Measurements from ENCODE around the gene AGL.
"Not testable (repeated sequence)": the region's sequence is repeated elsewhere in the genome, so short reads cannot be mapped to it uniquely, and the experiment has no call there.

AGL gene

GRCh38 chr1:99943223-99943794 is 93.1 kb downstream of the AGL start:
- DNase-seq (ENCODE audit: low read depth), result no peak

GRCh38 chr1:99944192-99944591 is 94.0 kb downstream of the AGL start:
- no peak for DNase-seq (ENCODE audit: low read depth)

GRCh38 chr1:99945174-99945573 is 95.0 kb downstream of the AGL start:
- DNase-seq (ENCODE audit: low read depth), result no peak

GRCh38 chr1:99950486-99950885 is 100.3 kb downstream of the AGL start:
- DNase-seq (ENCODE audit: low read depth), result no peak

- no peak for DNase-seq (ENCODE audit: low read depth)
Measured at GRCh38 chr1:99952522-99952921, 102.4 kb downstream of the AGL start.

GRCh38 chr1:99955375-99955774 is 105.2 kb downstream of the AGL start:
- no peak for DNase-seq (ENCODE audit: low read depth)

- DNase-seq (ENCODE audit: low read depth), result no peak
Measured at GRCh38 chr1:99956755-99957154, 106.6 kb downstream of the AGL start.

GRCh38 chr1:99957818-99958217 is 107.7 kb downstream of the AGL start:
- DNase-seq (ENCODE audit: low read depth), result no peak

GRCh38 chr1:99959189-99959705 is 109.1 kb downstream of the AGL start:
- DNase-seq (ENCODE audit: low read depth), result not testable (repeated sequence)

GRCh38 chr1:99960260-99960659 is 110.1 kb downstream of the AGL start:
- not testable (repeated sequence) for DNase-seq (ENCODE audit: low read depth)

GRCh38 chr1:99963041-99963795 is 113.1 kb downstream of the AGL start:
- DNase-seq (ENCODE audit: low read depth), result no peak

- no peak for DNase-seq (ENCODE audit: low read depth)
Measured at GRCh38 chr1:99964806-99965205, 114.6 kb downstream of the AGL start.

- DNase-seq (ENCODE audit: low read depth), result no peak
Measured at GRCh38 chr1:99965646-99966375, 115.7 kb downstream of the AGL start.

- no peak for DNase-seq (ENCODE audit: low read depth)
Measured at GRCh38 chr1:99968214-99968613, 118.1 kb downstream of the AGL start.

- no peak for DNase-seq (ENCODE audit: low read depth)
Measured at GRCh38 chr1:99969260-99969728, 119.1 kb downstream of the AGL start.

- peak; percentile 69 for DNase-seq (ENCODE audit: low read depth)
Measured at GRCh38 chr1:99969729-99970621, 119.8 kb downstream of the AGL start, which contains the start of gene SLC35A3. Gene SLC35A3 (plus strand): TSS chr1:99969996. CDS start chr1:99993555, 23,559 bp downstream.

GRCh38 chr1:99970713-99971255 is 120.6 kb downstream of the AGL start:
- no peak for DNase-seq (ENCODE audit: low read depth)

- not testable (repeated sequence) for DNase-seq (ENCODE audit: low read depth)
Measured at GRCh38 chr1:99972066-99972465, 121.9 kb downstream of the AGL start.
